ENCODE results near the gene GCA.

- TF ChIP-seq CTCF (IDR thresholded peaks at IDR 0.05) (no peak), POLR2A (IDR thresholded peaks at IDR 0.05) (no peak)
These were observed 45.1 kb upstream of the GCA start for GRCh38 chr2:162298669-162299335.
